HepG2 (cell line): ENCODE results near the gene CRHBP. TPM values are rescaled to one million over a fixed set of nuclear protein-coding genes. Genes with fewer than 3 reads are reported as not detected.

Experiments used
- ATAC-seq: fragments of 200-7000 bp; cut with Tn5 transposase; 3 replicates; pipeline ENCODE4 v1.9.1; 2020; ENCODE audit warnings: mild to moderate bottlenecking, moderate library complexity
- BruUV-seq: library from RNA; stranded (reverse); fragments of 400-500 nt; replicated peaks from 2 replicates; lab custom pipeline; 2021; lab: Mats Ljungman, UMichigan
- CTCF ChIA-PET: fragments of 300-600 bp; formaldehyde crosslinking; extraction: SDS; loops from one replicate; lab custom pipeline; 2021; ENCODE audit warnings: low total read pairs, inconsistent platforms, low intra/inter-chr PET ratio; lab: Yijun Ruan, JAX
- POLR2A ChIA-PET: fragments of 350-600 bp; sonication (Branson Sonifier 250); formaldehyde crosslinking; loops from one replicate; lab custom pipeline; 2020; ENCODE audit warnings: antibody characterized with exemption, inconsistent platforms; lab: Yijun Ruan, JAX
- DNase-seq: peaks from one replicate; pipeline ENCODE4 v3.0.0-alpha.2; 2015; ENCODE audit warnings: low spot score
- FAIRE-seq: peaks from 3 replicates; lab custom pipeline; 2011; peaks lifted over from hg19 to GRCh38; lab: Jason Lieb, UNC
- H2AFZ ChIP-seq: one replicate; pipeline ENCODE4 v1.6.1; 2011; ENCODE audit warnings: low read length, inconsistent platforms
- H3K27ac ChIP-seq: fragments of 300-600 bp; 3 replicates; pipeline ENCODE4 v1.8.0; 2011; ENCODE audit warnings: mixed run types, mild to moderate bottlenecking, mixed read lengths, low read length, inconsistent platforms; ENCODE audit not compliant: insufficient read depth; ENCODE audit errors: extremely low read length
- H3K27me3 ChIP-seq, 2 experiments: fragments of 200-600 bp in 1 of 2; 2 replicates in 1 of 2; 3 replicates in 1 of 2; pipeline versions ENCODE4 v1.6.0 to v1.8.0; 2011; ENCODE audit warnings: low read length in 2 of 2, mild to moderate bottlenecking in 2 of 2, moderate library complexity in 2 of 2, inconsistent platforms in 1 of 2; ENCODE audit not compliant: insufficient read depth in 2 of 2, control insufficient read depth in 1 of 2
- H3K36me3 ChIP-seq, 2 experiments: fragments of 200-600 bp in 1 of 2; replicated peaks in 1 of 2; 2 replicates in 1 of 2; 3 replicates in 1 of 2; pipeline versions ENCODE4 v1.5.1 to v1.8.0; 2011; ENCODE audit warnings: low read length in 2 of 2, inconsistent platforms in 1 of 2; ENCODE audit not compliant: insufficient read depth in 2 of 2, control insufficient read depth in 1 of 2
- H3K4me1 ChIP-seq: 2 replicates; pipeline ENCODE4 v1.5.1; 2012; ENCODE audit warnings: low read length, inconsistent platforms; ENCODE audit not compliant: insufficient read depth
- H3K4me2 ChIP-seq: 2 replicates; pipeline ENCODE4 v1.6.0; 2011; ENCODE audit warnings: low read depth, low read length, inconsistent platforms
- H3K4me3 ChIP-seq, 3 experiments: fragments of 200-600 bp in 1 of 3; sonication (generic), shearing (Covaris generic) in 1 of 3; replicated peaks in 1 of 3; 2 replicates each; pipeline ENCODE4 v1.5.1; 2011 to 2016; ENCODE audit warnings: low read length in 3 of 3, inconsistent platforms in 2 of 3, low read depth in 2 of 3, mild to moderate bottlenecking in 2 of 3, control low read depth in 1 of 3, mixed read lengths in 1 of 3; ENCODE audit not compliant: insufficient read depth in 1 of 3
- H3K79me2 ChIP-seq: one replicate; pipeline ENCODE4 v1.6.1; 2011; ENCODE audit warnings: low read length, inconsistent platforms; ENCODE audit not compliant: insufficient read depth
- H3K9ac ChIP-seq: 2 replicates; pipeline ENCODE4 v1.6.0; 2011; ENCODE audit warnings: mild to moderate bottlenecking, low read depth, low read length, inconsistent platforms; ENCODE audit not compliant: insufficient read depth
- H3K9me3 ChIP-seq: 2 replicates; pipeline ENCODE4 v1.5.1; 2012; ENCODE audit warnings: mild to moderate bottlenecking, low read length
- H4K20me1 ChIP-seq: 2 replicates; pipeline ENCODE4 v1.6.0; 2011; ENCODE audit warnings: inconsistent platforms, mild to moderate bottlenecking, low read length, moderate library complexity; ENCODE audit not compliant: insufficient read depth
- ARNT2 ChIP-seq: sonication (generic); formaldehyde crosslinking; IDR thresholded peaks from 2 replicates; pipeline ENCODE4 v1.8.0; 2022; ENCODE audit warnings: mild to moderate bottlenecking, low read depth, missing genetic modification reagents, moderate library complexity
- HOXA7 ChIP-seq: sonication (generic); formaldehyde crosslinking; IDR thresholded peaks from 2 replicates; pipeline ENCODE4 v1.8.1; 2022; ENCODE audit warnings: mild to moderate bottlenecking, missing genetic modification reagents, moderate library complexity
- JARID2 ChIP-seq: sonication (generic); formaldehyde crosslinking; IDR thresholded peaks from 2 replicates; pipeline ENCODE4 v1.8.1; 2023; ENCODE audit warnings: missing genetic modification reagents, inconsistent platforms; ENCODE audit not compliant: insufficient replicate concordance
- PLRG1 ChIP-seq: fragments of 450-650 bp; conservative IDR thresholded peaks from 2 replicates; pipeline ENCODE4 v1.6.1; 2016
- POLR2AphosphoS2 ChIP-seq: IDR thresholded peaks from 2 replicates; pipeline ENCODE4 v1.6.1; 2011; ENCODE audit warnings: low read depth, low read length, improper control_type of control experiment
- POLR2G ChIP-seq: fragments of 200-400 bp; formaldehyde crosslinking; IDR thresholded peaks from 2 replicates; pipeline ENCODE4 v1.6.1; 2018; ENCODE audit warnings: mild to moderate bottlenecking, low read depth, low read length, moderate library complexity
- ZNF337 ChIP-seq: sonication (generic); formaldehyde crosslinking; IDR thresholded peaks from 2 replicates; pipeline ENCODE4 v1.5.1; 2020; ENCODE audit warnings: missing genetic modification reagents, low read depth, mild to moderate bottlenecking, borderline replicate concordance
- ZNF777 ChIP-seq: sonication (generic); formaldehyde crosslinking; IDR thresholded peaks from 2 replicates; pipeline ENCODE4 v1.4.0; 2020; ENCODE audit warnings: missing genetic modification reagents
- WGBS: methylation state at CpG from one replicate; pipeline ENCODE4 v1.1.6; 2017; ENCODE audit warnings: low lambda C conversion rate; 5-methylcytosine and 5-hydroxymethylcytosine counted together
- in situ Hi-C: cut with HindIII; loops from 2 replicates; pipeline ENCODE4 v1.10.0; 2017; ENCODE audit warnings: low pct_unique_long_range_greater_than_20kb; ENCODE audit not compliant: extremely low pct_ligation_motif_present
- intact Hi-C: fragments of 100-400 bp; cut with micrococcal nuclease; formaldehyde crosslinking; loops from one replicate; pipeline ENCODE4 v1.10.0; 2022; ENCODE audit not compliant: unreplicated experiment
- polyA plus RNA-seq, 8 experiments: library from polyadenylated mRNA; depleted of rRNA in 3 of 8; stranded (reverse) in 7 of 8; unstranded in 1 of 8; fragments of >200 nt; fragmentation: Illumina TruSeq in 4 of 8; extraction: Trizol in 4 of 8; gene quantifications; 2 replicates each; pipeline versions ENCODE4 v1.2.1 to v1.2.3, GENCODE V29; 2011 to 2016; ENCODE audit warnings: low read depth in 4 of 8, missing spikeins in 1 of 8, mixed read lengths in 1 of 8; ENCODE audit not compliant: insufficient read depth in 1 of 8
- total RNA-seq, 5 experiments: library from RNA; depleted of rRNA; stranded (reverse); fragments of >200 nt; fragmentation: Illumina TruSeq; extraction: Trizol; gene quantifications; 2 replicates each; pipeline ENCODE4 v1.2.3, GENCODE V29; 2016; ENCODE audit warnings: low read depth in 1 of 5

Gene CRHBP
- total and polyA plus RNA-seq, 2 of the 13 experiments (the other 11 are each of a cell fraction or from before 2014, with no cell fraction given): not detected

GRCh38 chr5:76954383-76954763 is 1.5 kb downstream of the CRHBP start:
- no peaks in the 10 kb centered on the region for H3K36me3 ChIP-seq
- in situ Hi-C loops: no loop called here
- no peak overlapping the region for H3K27ac ChIP-seq
- 16% methylated on average over 5 of the region's 25 CpGs for WGBS
- TF ChIP-seq ZNF777 (CRISPR knock-in tag) (no peak), ARNT2 (CRISPR knock-in tag) (no peak)
- H3K4me3 ChIP-seq: no peak overlapping the region
- no peak overlapping the region for H3K9ac ChIP-seq
- DNase-seq (no peak), ATAC-seq (no peak), FAIRE-seq (no peak)
- H2AFZ ChIP-seq: no peak overlapping the region
- H3K9me3 ChIP-seq: no peaks in the 10 kb centered on the region
- no peaks in the 10 kb centered on the region for H3K79me2 ChIP-seq
- no peak overlapping the region for H3K4me2 ChIP-seq
- POLR2A ChIA-PET: no interaction called here
- H3K27me3 ChIP-seq: peaks cover 6 to 46% of the 10 kb centered on the region in 2 experiments
- intact Hi-C loops: no loop called here
- no peaks in the 10 kb centered on the region for H3K4me1 ChIP-seq
- H4K20me1 ChIP-seq: no peaks in the 10 kb centered on the region
- CTCF ChIA-PET: no interaction called here
- BruUV-seq: no TSS peak

GRCh38 chr5:76956033-76956432 is 3.2 kb downstream of the CRHBP start:
- no peaks in the 10 kb centered on the region for H3K4me1 ChIP-seq
- no peaks in the 10 kb centered on the region for H3K9me3 ChIP-seq
- no peaks in the 10 kb centered on the region for H3K79me2 ChIP-seq
- ATAC-seq: no peak
- H3K4me2 ChIP-seq: no peak overlapping the region
- H2AFZ ChIP-seq: no peak overlapping the region
- no peaks in the 10 kb centered on the region for H3K36me3 ChIP-seq
- ChIA-PET CTCF (no interaction called here), POLR2A (no interaction called here)
- DNase-seq: no peak
- intact Hi-C loops: no loop called here
- H3K4me3 ChIP-seq: no peak overlapping the region
- no TSS peak for BruUV-seq
- TF ChIP-seq HOXA7 (CRISPR knock-in tag) (no peak), PLRG1 (no peak), POLR2G (no peak), JARID2 (CRISPR knock-in tag) (no peak), POLR2AphosphoS2 (no peak), ZNF337 (no peak)
- H3K27ac ChIP-seq: no peak overlapping the region
- no peak overlapping the region for H3K9ac ChIP-seq
- H4K20me1 ChIP-seq: no peaks in the 10 kb centered on the region
- 50% methylated on average over 2 of the region's 2 CpGs for WGBS
- peaks cover 6 to 51% of the 10 kb centered on the region in 2 experiments for H3K27me3 ChIP-seq
- FAIRE-seq: no peak
- in situ Hi-C loops: no loop called here
